Tibial nerve (tissue), 4 donors: ENCODE results near the gene MALAT1.

Experiments used
- EP300 ChIP-seq, 2 donors: sonication (generic); formaldehyde crosslinking; IDR thresholded peaks; one replicate each; pipeline ENCODE4 v1.6.1; 2017; ENCODE audit warnings: antibody characterized with exemption in 2 of 2, mild to moderate bottlenecking in 1 of 2
- TF ChIP-seq, protein P1 (sequence below), 5 experiments: fragments of 200-600 bp in 3 of 5; fragments of 450-650 bp in 2 of 5; sonication (generic) in 3 of 5; IDR thresholded peaks; one replicate each; pipeline ENCODE4 v1.5.1; 2016 to 2019; ENCODE audit warnings: antibody characterized with exemption in 5 of 5, mild to moderate bottlenecking in 3 of 5, moderate library complexity in 2 of 5

GRCh38 chr11:65497141-65498041 is 1.5 kb upstream of the MALAT1 start:
- TF ChIP-seq, protein P1, sequence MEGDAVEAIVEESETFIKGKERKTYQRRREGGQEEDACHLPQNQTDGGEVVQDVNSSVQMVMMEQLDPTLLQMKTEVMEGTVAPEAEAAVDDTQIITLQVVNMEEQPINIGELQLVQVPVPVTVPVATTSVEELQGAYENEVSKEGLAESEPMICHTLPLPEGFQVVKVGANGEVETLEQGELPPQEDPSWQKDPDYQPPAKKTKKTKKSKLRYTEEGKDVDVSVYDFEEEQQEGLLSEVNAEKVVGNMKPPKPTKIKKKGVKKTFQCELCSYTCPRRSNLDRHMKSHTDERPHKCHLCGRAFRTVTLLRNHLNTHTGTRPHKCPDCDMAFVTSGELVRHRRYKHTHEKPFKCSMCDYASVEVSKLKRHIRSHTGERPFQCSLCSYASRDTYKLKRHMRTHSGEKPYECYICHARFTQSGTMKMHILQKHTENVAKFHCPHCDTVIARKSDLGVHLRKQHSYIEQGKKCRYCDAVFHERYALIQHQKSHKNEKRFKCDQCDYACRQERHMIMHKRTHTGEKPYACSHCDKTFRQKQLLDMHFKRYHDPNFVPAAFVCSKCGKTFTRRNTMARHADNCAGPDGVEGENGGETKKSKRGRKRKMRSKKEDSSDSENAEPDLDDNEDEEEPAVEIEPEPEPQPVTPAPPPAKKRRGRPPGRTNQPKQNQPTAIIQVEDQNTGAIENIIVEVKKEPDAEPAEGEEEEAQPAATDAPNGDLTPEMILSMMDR (IDR thresholded peaks at IDR 0.05): peak in 4 of 5 experiments; percentile 12 to 54 (median 28)
- peak; percentile 100 for TF ChIP-seq EP300 (IDR thresholded peaks at IDR 0.05)
